Measurements from ENCODE around the gene TFDP1. TPM values are rescaled to one million over a fixed set of nuclear protein-coding genes. Genes with fewer than 3 reads are reported as not detected.
"Not testable (repeated sequence)": the region's sequence is repeated elsewhere in the genome, so short reads cannot be mapped to it uniquely, and the experiment has no call there.

Gene TFDP1
- total RNA-seq, 1 experiment from 2014 or later, result 31.4 TPM

DNA sequence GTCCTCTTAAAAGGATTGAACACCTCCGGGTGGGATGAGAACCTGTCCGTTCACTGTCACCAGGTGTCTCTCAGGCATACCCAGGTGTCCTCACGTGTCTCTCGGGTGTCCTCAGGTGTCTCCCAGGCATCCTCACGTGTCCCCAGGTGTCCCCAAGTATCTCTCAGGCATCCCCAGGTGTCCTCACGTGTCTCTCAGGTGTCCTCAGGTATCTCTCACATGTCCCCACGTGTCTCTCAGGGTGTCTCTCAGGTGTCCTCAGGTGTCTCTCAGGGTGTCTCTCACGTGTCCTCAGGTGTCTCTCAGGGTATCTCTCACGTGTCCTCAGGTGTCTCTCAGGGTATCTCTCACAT lies 39.7 kb downstream of the TFDP1 start:
- intact Hi-C loops (cut with micrococcal nuclease; ENCODE audit: unreplicated experiment), result no loop called here
- H3K27ac Mint-ChIP-seq (ENCODE audit: unreplicated experiment), result no peak overlapping the region
- H3K36me3 Mint-ChIP-seq (ENCODE audit: insufficient read depth, unreplicated experiment), result peaks cover 11% of the 10 kb centered on the region
- H3K9me3 Mint-ChIP-seq (ENCODE audit: low read depth, unreplicated experiment), result peaks cover 5% of the 10 kb centered on the region
- no peaks in the 10 kb centered on the region for H3K27me3 Mint-ChIP-seq (ENCODE audit: unreplicated experiment)
- H3K4me3 Mint-ChIP-seq (ENCODE audit: low read depth, unreplicated experiment), result no peak overlapping the region
- no TSS peak for BruUV-seq (replicated peaks)
- no peak for DNase-seq
- CTCF ChIA-PET, result no interaction called here
- TF ChIP-seq, protein P1, sequence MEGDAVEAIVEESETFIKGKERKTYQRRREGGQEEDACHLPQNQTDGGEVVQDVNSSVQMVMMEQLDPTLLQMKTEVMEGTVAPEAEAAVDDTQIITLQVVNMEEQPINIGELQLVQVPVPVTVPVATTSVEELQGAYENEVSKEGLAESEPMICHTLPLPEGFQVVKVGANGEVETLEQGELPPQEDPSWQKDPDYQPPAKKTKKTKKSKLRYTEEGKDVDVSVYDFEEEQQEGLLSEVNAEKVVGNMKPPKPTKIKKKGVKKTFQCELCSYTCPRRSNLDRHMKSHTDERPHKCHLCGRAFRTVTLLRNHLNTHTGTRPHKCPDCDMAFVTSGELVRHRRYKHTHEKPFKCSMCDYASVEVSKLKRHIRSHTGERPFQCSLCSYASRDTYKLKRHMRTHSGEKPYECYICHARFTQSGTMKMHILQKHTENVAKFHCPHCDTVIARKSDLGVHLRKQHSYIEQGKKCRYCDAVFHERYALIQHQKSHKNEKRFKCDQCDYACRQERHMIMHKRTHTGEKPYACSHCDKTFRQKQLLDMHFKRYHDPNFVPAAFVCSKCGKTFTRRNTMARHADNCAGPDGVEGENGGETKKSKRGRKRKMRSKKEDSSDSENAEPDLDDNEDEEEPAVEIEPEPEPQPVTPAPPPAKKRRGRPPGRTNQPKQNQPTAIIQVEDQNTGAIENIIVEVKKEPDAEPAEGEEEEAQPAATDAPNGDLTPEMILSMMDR (IDR thresholded peaks at IDR 0.05; ENCODE audit: unreplicated experiment), result no peak
- no peaks in the 10 kb centered on the region for H3K4me1 Mint-ChIP-seq (ENCODE audit: low read depth, unreplicated experiment)

- H3K27me3 Mint-ChIP-seq (ENCODE audit: unreplicated experiment); H3K27ac Mint-ChIP-seq (ENCODE audit: unreplicated experiment); intact Hi-C loops (cut with micrococcal nuclease; ENCODE audit: unreplicated experiment); H3K4me1 Mint-ChIP-seq (ENCODE audit: low read depth, unreplicated experiment); DNase-seq; BruUV-seq (replicated peaks); H3K9me3 Mint-ChIP-seq (ENCODE audit: low read depth, unreplicated experiment); CTCF ChIA-PET; H3K4me3 Mint-ChIP-seq (ENCODE audit: low read depth, unreplicated experiment): not testable (repeated sequence)
- H3K36me3 Mint-ChIP-seq (ENCODE audit: insufficient read depth, unreplicated experiment), result peaks cover 11% of the 10 kb centered on the region
Observed at GRCh38 chr13:113624640-113625304, 40.2 kb downstream of the TFDP1 start.

DNA sequence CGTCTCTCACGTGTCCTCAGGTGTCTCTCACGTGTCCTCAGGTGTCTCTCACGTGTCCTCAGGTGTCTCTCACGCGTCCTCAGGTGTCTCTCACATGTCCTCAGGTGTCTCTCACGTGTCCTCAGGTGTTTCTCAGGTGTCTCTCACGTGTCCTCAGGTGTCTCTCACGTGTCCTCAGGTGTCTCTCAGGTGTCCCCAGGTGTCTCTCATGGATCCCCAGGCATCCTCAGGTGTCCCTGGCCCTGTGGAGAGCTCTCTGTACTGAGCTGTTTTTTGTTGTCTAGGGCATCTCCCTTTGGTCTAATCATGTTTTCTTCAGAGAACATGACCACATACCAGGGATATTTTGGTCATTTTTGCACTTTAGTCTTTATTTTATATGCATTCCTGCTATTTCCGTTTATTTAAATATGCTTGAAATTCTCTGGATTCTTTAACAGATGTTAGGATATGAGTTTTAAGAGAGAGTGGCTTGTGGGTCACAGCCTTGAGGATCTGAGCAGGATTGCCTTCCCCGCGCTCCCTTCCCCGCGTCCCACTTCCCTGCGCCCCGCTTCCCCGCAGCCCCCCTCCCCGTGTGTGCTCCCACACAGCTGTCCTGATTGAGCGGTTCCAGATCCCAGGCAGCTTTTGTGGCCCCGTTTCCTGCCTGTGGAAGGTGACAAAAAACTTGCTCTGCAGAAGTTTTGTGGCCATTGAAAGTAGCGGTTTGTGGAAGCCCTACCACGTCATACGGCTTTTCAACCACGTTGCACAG lies 41.6 kb downstream of the TFDP1 start:
- H3K4me1 Mint-ChIP-seq (ENCODE audit: low read depth, unreplicated experiment), result no peaks in the 10 kb centered on the region
- CTCF ChIA-PET, result no interaction called here
- H3K27me3 Mint-ChIP-seq (ENCODE audit: unreplicated experiment), result no peaks in the 10 kb centered on the region
- BruUV-seq (replicated peaks), result no TSS peak
- intact Hi-C loops (cut with micrococcal nuclease; ENCODE audit: unreplicated experiment), result no loop called here
- H3K4me3 Mint-ChIP-seq (ENCODE audit: low read depth, unreplicated experiment), result no peak overlapping the region
- no peak overlapping the region for H3K27ac Mint-ChIP-seq (ENCODE audit: unreplicated experiment)
- TF ChIP-seq, protein P1 (IDR thresholded peaks at IDR 0.05; ENCODE audit: unreplicated experiment), result no peak
- DNase-seq, result no peak
- H3K36me3 Mint-ChIP-seq (ENCODE audit: insufficient read depth, unreplicated experiment), result peaks cover 11% of the 10 kb centered on the region
- peaks cover 5% of the 10 kb centered on the region for H3K9me3 Mint-ChIP-seq (ENCODE audit: low read depth, unreplicated experiment)

DNA sequence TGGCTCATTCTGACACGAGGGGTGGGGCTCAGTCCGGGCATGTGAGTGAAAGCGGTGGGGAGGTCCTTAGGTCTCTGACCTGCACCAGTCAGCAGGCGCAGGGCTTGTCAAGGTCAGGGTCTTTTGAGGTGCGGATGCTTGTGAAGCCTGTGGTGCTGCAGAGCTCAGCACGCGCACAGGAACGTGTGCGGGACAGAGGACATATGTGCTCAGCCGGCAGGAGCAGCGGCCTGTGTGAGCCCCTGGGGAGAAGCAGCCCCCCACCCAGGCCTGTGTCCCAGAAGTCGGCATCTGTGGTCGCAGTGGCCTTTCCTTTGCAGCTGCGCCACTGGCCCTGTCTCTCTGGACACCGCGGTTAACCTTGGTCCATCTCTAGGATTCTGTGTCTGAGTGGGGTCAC lies 42.6 kb downstream of the TFDP1 start:
- no peak overlapping the region for H3K27ac Mint-ChIP-seq (ENCODE audit: unreplicated experiment)

More for the DNA sequence above, 42.6 kb downstream of the TFDP1 start:
- intact Hi-C loops (cut with micrococcal nuclease; ENCODE audit: unreplicated experiment), result no loop called here
- DNase-seq, result no peak
- Mint-ChIP-seq H3K4me1 (ENCODE audit: low read depth, unreplicated experiment) (no peaks in the 10 kb centered on the region), H3K9me3 (ENCODE audit: low read depth, unreplicated experiment) (peaks cover 2% of the 10 kb centered on the region), H3K36me3 (ENCODE audit: insufficient read depth, unreplicated experiment) (peaks cover 11% of the 10 kb centered on the region), H3K4me3 (ENCODE audit: low read depth, unreplicated experiment) (no peak overlapping the region), H3K27me3 (ENCODE audit: unreplicated experiment) (no peaks in the 10 kb centered on the region)
- TF ChIP-seq, protein P1 (IDR thresholded peaks at IDR 0.05; ENCODE audit: unreplicated experiment), result no peak
- CTCF ChIA-PET, result no interaction called here
- BruUV-seq (replicated peaks), result no TSS peak

All from Calu3 (cell line).